Glomerular endothelial cell (primary cell): ENCODE data around the gene PCDHB14. TPM values are rescaled to one million over a fixed set of nuclear protein-coding genes. Genes with fewer than 3 reads are reported as not detected.
"Not testable (repeated sequence)": the region's sequence is repeated elsewhere in the genome, so short reads cannot be mapped to it uniquely, and the experiment has no call there.

Experiments used
- DNase-seq: peaks from one replicate; pipeline ENCODE4 v3.0.0-alpha.2; 2011; ENCODE audit warnings: low read depth, low spot score; ENCODE audit errors: extremely low read depth
- total RNA-seq: library from RNA; depleted of rRNA; stranded (reverse); fragments of >200 nt; gene quantifications from 2 replicates; pipeline ENCODE4 v1.2.3, GENCODE V29; 2015

PCDHB14 gene
- total RNA-seq = 1.6 and 6.7 TPM in 2 replicates

GRCh38 chr5:141223112-141223783, at the start of gene PCDHB14:
PCDHB14 (plus strand) TSS chr5:141223343; CDS start chr5:141223506, 163 bp downstream.
- DNase-seq = no peak

- DNase-seq = not testable (repeated sequence)
These were observed 48.6 kb upstream of the PCDHB14 start for GRCh38 chr5:141174291-141175104.

GRCh38 chr5:141175933-141176332, 47.2 kb upstream of the PCDHB14 start:
- no peak for DNase-seq

DNA sequence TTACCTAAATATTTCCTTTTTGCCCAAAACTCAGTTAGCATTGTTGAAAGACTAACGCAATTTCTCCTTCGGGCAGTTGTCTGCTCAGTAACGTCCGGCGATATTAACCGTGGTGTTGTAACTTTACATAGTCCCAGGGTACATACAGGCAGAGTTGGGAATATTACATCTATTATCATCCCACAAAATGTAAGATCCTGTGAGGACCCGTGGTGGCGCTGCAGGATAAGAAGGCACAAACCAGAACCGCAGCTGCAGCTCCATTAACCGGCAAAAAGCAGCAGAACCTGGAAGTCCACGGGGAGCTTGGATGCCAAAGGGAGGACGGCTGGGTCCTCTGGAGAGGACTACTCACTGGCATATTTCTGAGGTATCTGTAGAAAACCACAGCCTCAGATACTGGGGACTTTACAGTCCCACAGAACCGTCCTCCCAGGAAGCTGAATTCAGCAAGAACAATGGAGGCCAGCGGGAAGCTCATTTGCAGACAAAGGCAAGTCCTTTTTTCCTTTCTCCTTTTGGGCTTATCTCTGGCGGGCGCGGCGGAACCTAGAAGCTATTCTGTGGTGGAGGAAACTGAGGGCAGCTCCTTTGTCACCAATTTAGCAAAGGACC, 45.5 kb upstream of the PCDHB14 start, which contains the start of gene PCDHB8:
Gene PCDHB8 (plus strand): TSS at position 214 of the 615 bp plus-strand sequence. CDS start 245 bp downstream, at position 459.
- DNase-seq = not testable (repeated sequence)

DNA sequence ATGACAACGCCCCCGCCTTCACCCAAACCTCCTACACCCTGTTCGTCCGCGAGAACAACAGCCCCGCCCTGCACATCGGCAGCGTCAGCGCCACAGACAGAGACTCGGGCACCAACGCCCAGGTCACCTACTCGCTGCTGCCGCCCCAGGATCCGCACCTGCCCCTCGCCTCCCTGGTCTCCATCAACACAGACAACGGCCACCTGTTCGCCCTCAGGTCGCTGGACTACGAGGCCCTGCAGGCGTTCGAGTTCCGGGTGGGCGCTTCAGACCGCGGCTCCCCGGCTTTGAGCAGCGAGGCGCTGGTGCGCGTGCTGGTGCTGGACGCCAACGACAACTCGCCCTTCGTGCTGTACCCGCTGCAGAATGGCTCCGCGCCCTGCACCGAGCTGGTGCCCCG, 43.8 kb upstream of the PCDHB14 start:
- DNase-seq = not testable (repeated sequence)

DNA sequence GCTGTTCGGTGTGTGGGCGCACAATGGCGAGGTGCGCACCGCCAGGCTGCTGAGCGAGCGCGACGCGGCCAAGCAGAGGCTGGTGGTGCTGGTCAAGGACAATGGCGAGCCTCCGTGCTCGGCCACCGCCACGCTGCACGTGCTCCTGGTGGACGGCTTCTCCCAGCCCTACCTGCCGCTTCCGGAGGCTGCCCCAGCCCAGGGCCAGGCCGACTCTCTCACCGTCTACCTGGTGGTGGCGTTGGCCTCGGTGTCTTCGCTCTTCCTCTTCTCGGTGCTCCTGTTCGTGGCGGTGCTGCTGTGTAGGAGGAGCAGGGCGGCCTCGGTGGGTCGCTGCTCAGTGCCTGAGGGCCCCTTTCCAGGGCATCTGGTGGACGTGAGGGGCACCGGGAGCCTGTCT, 43.3 kb upstream of the PCDHB14 start:
- DNase-seq = not testable (repeated sequence)

DNA sequence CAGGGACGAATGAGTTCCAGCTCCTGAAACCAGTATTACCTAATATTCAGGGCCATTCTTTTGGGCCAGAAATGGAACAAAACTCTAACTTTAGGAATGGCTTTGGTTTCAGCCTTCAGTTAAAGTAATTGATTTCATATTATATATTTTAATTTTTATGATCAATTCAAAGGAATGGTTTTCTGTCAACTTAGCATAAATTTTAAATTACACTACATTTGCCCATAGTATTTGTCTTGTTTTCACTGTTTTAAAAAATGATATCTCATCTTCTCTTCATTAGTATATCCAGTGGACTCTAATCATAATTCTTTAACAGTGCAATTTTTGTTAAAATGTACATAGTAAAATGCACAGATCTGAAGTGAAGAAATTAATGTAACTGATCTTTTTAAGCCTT, 42.8 kb upstream of the PCDHB14 start:
- DNase-seq = no peak

DNA sequence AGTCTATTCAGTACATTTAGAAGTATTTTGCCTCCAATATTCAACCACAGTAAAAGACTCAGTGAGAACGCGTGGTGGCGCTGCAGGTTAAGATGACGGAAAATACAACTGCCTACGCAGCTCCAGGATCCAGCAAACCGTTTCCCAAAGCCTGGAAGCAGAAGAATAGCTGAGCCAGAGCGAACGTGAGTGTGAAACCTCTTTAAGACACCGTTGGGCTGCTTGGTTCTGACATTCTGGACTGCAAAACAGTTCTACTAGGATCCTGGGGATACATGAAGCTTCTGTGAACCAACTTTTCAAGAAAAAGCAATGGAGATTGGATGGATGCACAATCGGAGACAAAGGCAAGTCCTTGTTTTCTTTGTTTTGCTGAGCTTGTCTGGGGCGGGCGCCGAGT, 40.9 kb upstream of the PCDHB14 start, which contains the start of gene PCDHB16:
Gene PCDHB16 (plus strand): TSS at position 140 of the 400 bp plus-strand sequence. CDS start 173 bp downstream, at position 313.
- no peak for DNase-seq

DNA sequence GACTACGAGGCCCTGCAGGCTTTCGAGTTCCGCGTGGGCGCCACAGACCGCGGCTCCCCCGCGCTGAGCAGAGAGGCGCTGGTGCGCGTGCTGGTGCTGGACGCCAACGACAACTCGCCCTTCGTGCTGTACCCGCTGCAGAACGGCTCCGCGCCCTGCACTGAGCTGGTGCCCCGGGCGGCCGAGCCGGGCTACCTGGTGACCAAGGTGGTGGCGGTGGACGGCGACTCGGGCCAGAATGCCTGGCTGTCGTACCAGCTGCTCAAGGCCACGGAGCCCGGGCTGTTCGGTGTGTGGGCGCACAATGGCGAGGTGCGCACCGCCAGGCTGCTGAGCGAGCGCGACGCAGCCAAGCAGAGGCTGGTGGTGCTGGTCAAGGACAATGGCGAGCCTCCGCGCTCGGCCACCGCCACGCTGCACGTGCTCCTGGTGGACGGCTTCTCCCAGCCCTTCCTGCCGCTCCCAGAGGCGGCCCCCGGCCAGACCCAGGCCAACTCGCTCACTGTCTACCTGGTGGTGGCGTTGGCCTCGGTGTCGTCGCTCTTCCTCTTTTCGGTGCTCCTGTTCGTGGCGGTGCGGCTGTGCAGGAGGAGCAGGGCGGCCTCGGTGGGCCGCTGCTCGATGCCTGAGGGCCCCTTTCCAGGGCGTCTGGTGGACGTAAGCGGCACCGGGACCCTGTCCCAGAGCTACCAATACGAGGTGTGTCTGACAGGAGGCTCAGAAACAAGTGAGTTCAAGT, 38.9 kb upstream of the PCDHB14 start:
- DNase-seq = not testable (repeated sequence)

GRCh38 chr5:141186897-141187512, 36.1 kb upstream of the PCDHB14 start, which contains the start of gene PCDHB9:
PCDHB9 (plus strand) TSS chr5:141187161; CDS start chr5:141187319, 158 bp downstream.
- DNase-seq = no peak

DNA sequence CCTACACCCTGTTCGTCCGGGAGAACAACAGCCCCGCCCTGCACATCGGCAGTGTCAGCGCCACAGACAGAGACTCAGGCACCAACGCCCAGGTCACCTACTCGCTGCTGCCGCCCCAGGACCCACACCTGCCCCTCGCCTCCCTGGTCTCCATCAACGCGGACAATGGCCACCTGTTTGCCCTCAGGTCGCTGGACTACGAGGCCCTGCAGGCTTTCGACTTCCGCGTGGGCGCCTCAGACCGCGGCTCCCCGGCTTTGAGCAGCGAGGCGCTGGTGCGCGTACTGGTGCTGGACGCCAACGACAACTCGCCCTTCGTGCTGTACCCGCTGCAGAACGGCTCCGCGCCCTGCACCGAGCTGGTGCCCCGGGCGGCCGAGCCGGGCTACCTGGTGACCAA, 34.5 kb upstream of the PCDHB14 start:
- DNase-seq = not testable (repeated sequence)

GRCh38 chr5:141189131-141189530, 34.0 kb upstream of the PCDHB14 start:
- DNase-seq = not testable (repeated sequence)

DNA sequence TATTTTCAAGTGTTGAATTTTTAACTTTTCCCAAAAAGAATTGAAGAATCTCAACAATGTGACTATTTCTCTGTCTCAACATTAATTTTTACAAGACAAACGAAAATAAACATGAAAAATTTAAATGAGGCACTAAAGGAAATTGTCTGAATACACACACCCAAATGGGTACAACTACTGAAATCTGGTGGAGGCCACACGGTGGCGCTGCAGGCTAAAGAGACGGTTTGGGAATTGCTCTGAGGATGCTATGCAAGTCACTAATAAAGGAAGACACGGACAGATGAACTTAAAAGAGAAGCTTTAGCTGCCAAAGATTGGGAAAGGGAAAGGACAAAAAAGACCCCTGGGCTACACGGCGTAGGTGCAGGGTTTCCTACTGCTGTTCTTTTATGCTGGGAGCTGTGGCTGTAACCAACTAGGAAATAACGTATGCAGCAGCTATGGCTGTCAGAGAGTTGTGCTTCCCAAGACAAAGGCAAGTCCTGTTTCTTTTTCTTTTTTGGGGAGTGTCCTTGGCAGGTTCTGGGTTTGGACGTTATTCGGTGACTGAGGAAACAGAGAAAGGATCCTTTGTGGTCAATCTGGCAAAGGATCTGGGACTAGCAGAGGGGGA, 30.9 kb upstream of the PCDHB14 start, which contains the start of gene PCDHB10:
Gene PCDHB10 (plus strand): TSS at position 244 of the 616 bp plus-strand sequence. CDS start 200 bp downstream, at position 444.
- no peak for DNase-seq

- DNase-seq = not testable (repeated sequence)
These were observed 28.8 kb upstream of the PCDHB14 start for GRCh38 chr5:141194332-141194731.

DNA sequence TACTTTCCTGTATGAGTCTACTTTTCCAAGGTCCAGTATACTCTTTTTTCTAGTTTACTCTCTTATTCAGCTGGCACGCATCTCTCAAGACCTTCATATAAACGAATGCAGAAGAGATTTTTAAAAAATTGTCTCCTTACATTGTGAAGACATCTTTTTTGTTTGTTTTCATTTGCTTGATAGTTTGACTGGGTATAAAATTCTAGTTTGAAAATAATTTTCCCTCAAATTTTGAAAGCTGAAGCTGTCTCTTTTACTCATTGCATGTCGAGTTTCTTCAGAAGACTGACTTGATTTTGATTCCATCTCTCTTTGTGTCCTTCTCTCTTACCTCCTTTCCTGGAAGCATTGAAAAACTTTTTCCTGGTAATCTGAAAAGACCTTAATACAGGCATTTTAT, 26.8 kb upstream of the PCDHB14 start:
- DNase-seq = no peak

- DNase-seq = no peak
These were observed 23.5 kb upstream of the PCDHB14 start, which contains the start of gene PCDHB11 for GRCh38 chr5:141199359-141200235. PCDHB11 (plus strand) TSS chr5:141199627; CDS start chr5:141199775, 148 bp downstream.

- not testable (repeated sequence) for DNase-seq
These were observed 22.0 kb upstream of the PCDHB14 start for GRCh38 chr5:141201126-141201525.

- DNase-seq = not testable (repeated sequence)
These were observed 21.5 kb upstream of the PCDHB14 start for GRCh38 chr5:141201646-141202045.
